ENCODE measurements around the gene FUT7. TPM values are rescaled to one million over a fixed set of nuclear protein-coding genes. Genes with fewer than 3 reads are reported as not detected.

Gene FUT7
- total and polyA plus RNA-seq, 2 of the 13 experiments (the other 11 are each of a cell fraction or from before 2014, with no cell fraction given) = 0.05 TPM; not detected in 1

GRCh38 chr9:137021979-137022661 is 9.8 kb downstream of the FUT7 start (continued):
- TF ChIP-seq USF2 (IDR thresholded peaks at IDR 0.05; ENCODE audit: low read depth, low read length) = no peak
- TF ChIP-seq USF2 (CRISPR knock-in tag; IDR thresholded peaks at IDR 0.05; ENCODE audit: borderline replicate concordance) = peak; percentile 17; the same call in 1 of the 2 replicates
- TF ChIP-seq SP4 (CRISPR knock-in tag; IDR thresholded peaks at IDR 0.05) = peak; percentile 99
- TF ChIP-seq KDM1A (CRISPR knock-in tag; IDR thresholded peaks at IDR 0.05) = no peak
- peak; percentile 62 for TF ChIP-seq ZNF687 (CRISPR knock-in tag; IDR thresholded peaks at IDR 0.05)
- TF ChIP-seq POLR2G (IDR thresholded peaks at IDR 0.05; ENCODE audit: low read depth, low read length) = no peak
- peak; percentile 41; the same call in 1 of the 2 replicates for TF ChIP-seq NRL (CRISPR knock-in tag; IDR thresholded peaks at IDR 0.05; ENCODE audit: borderline replicate concordance)
- no peak for TF ChIP-seq ZNF441 (CRISPR knock-in tag; IDR thresholded peaks at IDR 0.05; ENCODE audit: borderline replicate concordance)
- TF ChIP-seq SP5 (CRISPR knock-in tag; IDR thresholded peaks at IDR 0.05; ENCODE audit: borderline replicate concordance, low read depth) = peak; percentile 71; the same call in 1 of the 2 replicates
- 0 out of 2 replicates have a peak, but pooled peaks have one; percentile 27 for TF ChIP-seq TRAFD1 (CRISPR knock-in tag; IDR thresholded peaks at IDR 0.05; ENCODE audit: borderline replicate concordance)
- TF ChIP-seq GABPB1 (CRISPR knock-in tag; IDR thresholded peaks at IDR 0.05) = peak; percentile 24; the same call in 1 of the 2 replicates
- peak; percentile 61 for TF ChIP-seq FOSL2 (CRISPR knock-in tag; IDR thresholded peaks at IDR 0.05)
- TF ChIP-seq MZF1 (CRISPR knock-in tag; IDR thresholded peaks at IDR 0.05; ENCODE audit: borderline replicate concordance) = 0 out of 2 replicates have a peak, but pooled peaks have one; percentile 38
- peak; percentile 40 for TF ChIP-seq HNRNPK (IDR thresholded peaks at IDR 0.05; ENCODE audit: low read depth, low read length, poor library complexity, severe bottlenecking)
- TF ChIP-seq HNF4A (CRISPR knock-in tag; IDR thresholded peaks at IDR 0.05) = 0 out of 2 replicates have a peak, but pooled peaks have one; percentile 17
- TF ChIP-seq ZNF362 (CRISPR knock-in tag; IDR thresholded peaks at IDR 0.05; ENCODE audit: borderline replicate concordance) = 0 out of 2 replicates have a peak, but pooled peaks have one; percentile 6
